Astrocyte of the cerebellum (primary cell): Measurements from ENCODE around the gene PLXNA2.

ENCODE experiments used
- DNase-seq: peaks from one replicate; pipeline ENCODE4 v3.0.0-alpha.2; 2011; ENCODE audit warnings: low read depth
- H3K4me3 ChIP-seq: 2 replicates; pipeline ENCODE4 v1.5.1; 2011; ENCODE audit warnings: mild to moderate bottlenecking, low read depth, low read length, moderate library complexity
- in situ Hi-C: cut with HindIII; loops from 2 replicates; pipeline ENCODE4 v1.10.0; 2017; ENCODE audit warnings: low sequenced_read_pairs
- TF ChIP-seq, protein P1 (sequence below): IDR thresholded peaks from 2 replicates; pipeline ENCODE4 v1.5.1; 2012; ENCODE audit warnings: low read length, low read depth, moderate library complexity, mild to moderate bottlenecking; ENCODE audit errors: missing control alignments

PLXNA2 gene

DNA sequence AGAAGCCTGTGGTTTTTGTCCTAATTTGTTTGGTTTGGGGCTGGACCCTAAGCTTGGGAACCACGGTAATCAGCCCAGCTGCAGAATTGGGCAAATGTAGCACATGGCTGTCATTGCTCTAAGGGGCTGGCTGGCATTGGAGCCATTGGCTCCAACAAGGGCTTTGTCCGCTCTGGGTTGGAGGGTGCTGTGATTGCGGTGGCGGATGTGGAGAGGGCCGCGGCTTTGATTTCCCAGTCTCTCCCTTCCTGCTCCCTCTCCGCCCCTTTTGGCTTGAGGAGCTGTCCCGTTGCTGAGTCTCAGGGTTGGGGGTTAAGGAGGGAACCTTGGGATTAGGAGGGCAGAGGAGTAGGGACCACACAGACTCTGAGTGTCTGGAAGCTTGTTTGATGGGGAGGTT lies 241.5 kb downstream of the PLXNA2 start:
- no peak overlapping the region for H3K4me3 ChIP-seq
- no peak for DNase-seq
- in situ Hi-C loops: no loop called here
- TF ChIP-seq, protein P1, sequence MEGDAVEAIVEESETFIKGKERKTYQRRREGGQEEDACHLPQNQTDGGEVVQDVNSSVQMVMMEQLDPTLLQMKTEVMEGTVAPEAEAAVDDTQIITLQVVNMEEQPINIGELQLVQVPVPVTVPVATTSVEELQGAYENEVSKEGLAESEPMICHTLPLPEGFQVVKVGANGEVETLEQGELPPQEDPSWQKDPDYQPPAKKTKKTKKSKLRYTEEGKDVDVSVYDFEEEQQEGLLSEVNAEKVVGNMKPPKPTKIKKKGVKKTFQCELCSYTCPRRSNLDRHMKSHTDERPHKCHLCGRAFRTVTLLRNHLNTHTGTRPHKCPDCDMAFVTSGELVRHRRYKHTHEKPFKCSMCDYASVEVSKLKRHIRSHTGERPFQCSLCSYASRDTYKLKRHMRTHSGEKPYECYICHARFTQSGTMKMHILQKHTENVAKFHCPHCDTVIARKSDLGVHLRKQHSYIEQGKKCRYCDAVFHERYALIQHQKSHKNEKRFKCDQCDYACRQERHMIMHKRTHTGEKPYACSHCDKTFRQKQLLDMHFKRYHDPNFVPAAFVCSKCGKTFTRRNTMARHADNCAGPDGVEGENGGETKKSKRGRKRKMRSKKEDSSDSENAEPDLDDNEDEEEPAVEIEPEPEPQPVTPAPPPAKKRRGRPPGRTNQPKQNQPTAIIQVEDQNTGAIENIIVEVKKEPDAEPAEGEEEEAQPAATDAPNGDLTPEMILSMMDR: no peak

DNA sequence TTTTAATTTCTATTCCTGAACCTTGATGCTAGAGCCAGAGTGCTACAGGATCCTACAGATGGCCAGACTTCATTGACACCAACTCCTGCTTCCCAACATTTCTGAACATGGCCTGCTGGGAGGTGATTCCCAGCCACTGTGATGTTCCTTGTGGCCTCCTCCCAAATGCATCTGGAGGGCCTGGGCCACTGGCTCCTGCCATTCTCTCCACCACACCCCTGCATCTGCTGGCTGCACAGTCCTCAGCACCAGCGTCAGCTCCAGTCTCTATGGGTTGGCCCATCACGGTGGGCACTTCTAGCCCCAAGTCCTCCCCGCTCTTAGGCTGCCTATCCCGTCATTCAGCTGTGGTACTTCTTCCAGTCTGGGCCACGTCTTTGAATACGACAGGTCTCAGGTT lies 242.1 kb downstream of the PLXNA2 start:
- DNase-seq: no peak
- no peak overlapping the region for H3K4me3 ChIP-seq
- TF ChIP-seq, protein P1: no peak
- in situ Hi-C loops: no loop called here

DNA sequence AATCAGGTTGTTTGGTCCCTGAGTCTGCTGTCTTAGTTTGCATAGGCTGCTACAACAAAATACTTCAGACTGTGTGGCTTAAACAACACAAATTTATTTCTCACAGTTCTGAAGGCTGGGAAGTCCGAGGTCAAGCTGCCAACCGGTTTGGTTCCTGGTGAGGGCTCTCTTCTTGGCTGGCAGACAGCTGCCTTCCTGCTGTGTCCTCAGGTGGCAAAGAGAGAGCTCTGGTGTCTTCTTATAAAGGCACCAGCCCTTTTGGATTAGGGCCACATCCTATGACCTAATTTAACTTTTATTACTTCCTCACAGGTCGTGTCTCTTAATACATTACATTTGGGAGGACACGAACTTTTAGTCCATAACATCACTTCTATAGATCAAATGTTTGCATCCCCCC lies 243.7 kb downstream of the PLXNA2 start:
- no peak overlapping the region for H3K4me3 ChIP-seq
- TF ChIP-seq, protein P1: no peak
- DNase-seq: no peak
- in situ Hi-C loops: no loop called here

DNA sequence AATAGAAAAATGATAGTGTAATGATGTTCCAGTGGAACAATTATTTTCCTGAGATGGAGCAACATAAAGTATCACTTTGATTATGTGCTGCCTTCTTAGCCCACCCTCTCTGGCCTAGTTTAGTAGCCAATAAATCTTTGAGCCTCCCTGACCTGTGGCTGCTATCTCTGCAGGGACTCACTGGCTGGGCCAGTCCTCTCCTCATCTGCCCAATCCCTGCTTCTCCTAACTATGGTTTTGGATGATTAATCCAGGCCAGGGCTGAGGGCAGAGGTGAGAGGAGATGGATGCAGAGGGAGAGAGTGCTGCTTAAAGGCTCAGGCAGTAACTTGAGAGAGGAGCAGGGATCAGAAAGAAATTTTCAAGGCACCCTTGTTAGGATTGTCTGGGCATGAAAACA lies 244.2 kb downstream of the PLXNA2 start:
- TF ChIP-seq, protein P1: no peak
- in situ Hi-C loops: no loop called here
- no peak for DNase-seq
- no peak overlapping the region for H3K4me3 ChIP-seq

DNA sequence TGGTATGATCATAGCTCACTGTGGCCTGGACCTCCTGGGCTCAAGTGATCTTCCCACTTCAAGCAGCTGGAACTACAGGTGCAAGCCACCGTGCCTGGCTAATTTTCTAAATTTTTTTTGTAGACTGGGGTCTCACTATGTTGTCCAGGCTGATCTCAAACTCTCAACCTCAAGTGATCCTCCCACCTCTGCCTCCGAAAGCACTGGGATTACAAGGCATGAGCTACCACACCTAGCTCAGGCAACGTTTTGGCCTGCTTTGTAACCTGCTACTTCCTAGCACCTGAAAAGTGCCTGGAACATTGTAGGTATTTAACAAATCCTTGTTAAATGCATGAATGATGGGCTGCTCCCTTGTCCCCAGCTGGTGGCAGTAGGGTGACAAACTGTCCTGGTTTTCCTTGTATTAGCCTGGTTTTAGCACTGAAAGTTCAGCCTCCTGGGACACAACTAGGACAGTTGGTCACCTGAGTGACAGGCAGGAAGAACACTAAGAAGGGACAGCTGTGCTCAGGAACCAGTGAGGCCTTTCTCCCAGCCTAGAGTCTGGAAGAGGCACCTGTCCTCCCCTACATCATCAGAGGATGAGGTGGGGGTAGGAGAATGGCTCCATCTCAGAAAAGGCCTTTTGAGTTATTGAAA lies 244.8 kb downstream of the PLXNA2 start:
- H3K4me3 ChIP-seq: no peak overlapping the region
- DNase-seq: no peak
- in situ Hi-C loops: no loop called here
- TF ChIP-seq, protein P1: no peak

DNA sequence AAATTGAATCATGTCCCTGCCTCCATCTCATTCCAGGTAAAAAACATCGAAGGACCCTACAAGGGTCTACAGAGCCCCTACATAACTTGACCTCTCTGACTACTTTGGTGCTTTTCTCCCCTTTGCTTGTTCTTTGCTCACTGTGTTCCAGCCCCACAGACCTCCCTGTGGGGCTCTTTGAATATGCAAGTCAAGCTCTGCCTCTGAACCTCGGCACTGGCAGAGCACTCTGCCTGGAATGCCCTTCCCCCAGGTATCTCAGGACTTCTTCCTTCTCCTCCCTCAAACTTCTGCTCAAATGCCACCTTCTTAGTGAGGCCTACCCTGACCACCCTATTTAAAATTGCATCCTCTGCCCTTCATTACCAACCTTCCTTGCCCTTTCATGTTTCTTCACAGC lies 245.5 kb downstream of the PLXNA2 start:
- H3K4me3 ChIP-seq: no peak overlapping the region
- TF ChIP-seq, protein P1: no peak
- DNase-seq: no peak
- in situ Hi-C loops: no loop called here
